ENCODE results near the gene SH3D21. TPM values are rescaled to one million over a fixed set of nuclear protein-coding genes. Genes with fewer than 3 reads are reported as not detected.

SH3D21 gene
- total RNA-seq, 3 donors from 2014 or later: 12.3 to 18.0 (median 14.2) TPM

DNA sequence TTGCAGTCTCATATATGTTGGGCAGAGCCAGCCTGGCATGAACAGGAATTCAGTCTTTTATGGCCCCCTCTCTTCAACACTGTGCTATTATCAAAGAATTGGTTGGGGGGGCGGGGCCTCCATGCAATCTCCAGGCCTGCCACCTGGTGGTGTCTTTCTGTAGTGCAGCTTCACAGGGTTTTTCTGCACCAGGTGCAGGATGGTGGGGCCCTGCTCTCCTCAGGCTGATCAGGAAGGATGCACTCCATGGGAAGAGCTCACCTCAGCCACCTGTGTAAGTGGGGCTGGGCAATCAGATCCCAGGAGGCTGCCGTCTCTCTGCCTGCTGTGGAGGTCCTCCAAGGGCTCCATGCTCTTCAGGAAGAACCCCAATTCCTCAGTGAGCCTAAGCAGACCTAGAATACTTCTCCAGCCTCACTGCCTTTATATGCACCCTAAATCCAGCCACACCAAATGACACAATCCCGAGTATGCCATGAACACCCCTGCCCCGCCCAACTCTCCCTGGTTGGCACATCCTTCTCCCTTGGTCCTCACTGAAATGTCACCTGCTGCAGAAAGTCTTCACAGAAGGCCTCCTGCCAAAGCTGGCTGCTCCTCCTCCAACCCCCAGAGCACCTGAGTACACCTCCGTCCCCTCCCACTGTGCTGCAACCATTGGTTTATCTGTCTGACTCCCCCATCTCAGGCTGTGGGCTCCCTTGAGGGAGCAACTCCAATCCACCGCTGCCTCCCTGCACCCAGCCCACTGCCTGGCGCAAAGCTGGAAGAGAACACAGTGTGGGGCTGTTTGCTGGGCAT is 63.1 kb downstream of the SH3D21 start:
- no peaks in the 10 kb centered on the region for H3K36me3 ChIP-seq (ENCODE audit: low read depth)
- intact Hi-C loops (cut with DNase I, micrococcal nuclease): no loop called here
- H3K4me1 ChIP-seq (ENCODE audit: low read depth): peaks cover 44% of the 10 kb centered on the region
- TF ChIP-seq, protein P1, sequence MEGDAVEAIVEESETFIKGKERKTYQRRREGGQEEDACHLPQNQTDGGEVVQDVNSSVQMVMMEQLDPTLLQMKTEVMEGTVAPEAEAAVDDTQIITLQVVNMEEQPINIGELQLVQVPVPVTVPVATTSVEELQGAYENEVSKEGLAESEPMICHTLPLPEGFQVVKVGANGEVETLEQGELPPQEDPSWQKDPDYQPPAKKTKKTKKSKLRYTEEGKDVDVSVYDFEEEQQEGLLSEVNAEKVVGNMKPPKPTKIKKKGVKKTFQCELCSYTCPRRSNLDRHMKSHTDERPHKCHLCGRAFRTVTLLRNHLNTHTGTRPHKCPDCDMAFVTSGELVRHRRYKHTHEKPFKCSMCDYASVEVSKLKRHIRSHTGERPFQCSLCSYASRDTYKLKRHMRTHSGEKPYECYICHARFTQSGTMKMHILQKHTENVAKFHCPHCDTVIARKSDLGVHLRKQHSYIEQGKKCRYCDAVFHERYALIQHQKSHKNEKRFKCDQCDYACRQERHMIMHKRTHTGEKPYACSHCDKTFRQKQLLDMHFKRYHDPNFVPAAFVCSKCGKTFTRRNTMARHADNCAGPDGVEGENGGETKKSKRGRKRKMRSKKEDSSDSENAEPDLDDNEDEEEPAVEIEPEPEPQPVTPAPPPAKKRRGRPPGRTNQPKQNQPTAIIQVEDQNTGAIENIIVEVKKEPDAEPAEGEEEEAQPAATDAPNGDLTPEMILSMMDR (IDR thresholded peaks at IDR 0.05): peak; percentile 94
- ATAC-seq (peak; percentile 80), DNase-seq (peak; percentile 72 to 97 (median 88))
- no peaks in the 10 kb centered on the region for H3K9me3 ChIP-seq
- H3K4me3 ChIP-seq: no peak overlapping the region

Other genes starting within 250 kb of the SH3D21 start
- under 1 TPM in 2 of 3 donors, not detected in 1; 0.19 to 0.32 TPM for gene TEKT2, start 222.3 kb upstream of the SH3D21 start, total RNA-seq
- gene ADPRS, start 217.5 kb upstream of the SH3D21 start, total RNA-seq: 10 to 100 TPM; 17.8 to 24.5 (median 18.0) TPM
- 1 to 10 TPM in 2 of 3 donors, under 1 TPM in 1; 0.58 to 4.5 (median 1.5) TPM for gene COL8A2, start 181.1 kb upstream of the SH3D21 start, total RNA-seq
- gene TRAPPC3, start 156.9 kb upstream of the SH3D21 start, total RNA-seq: 10 to 100 TPM; 55.7 to 86.6 (median 57.7) TPM
- 100 to 1,000 TPM in 1 of 3 donors, 10 to 100 TPM in 2; 41.5 to 161 (median 61.9) TPM for gene MAP7D1, start 150.2 kb upstream of the SH3D21 start, total RNA-seq
- gene THRAP3, start 81.9 kb upstream of the SH3D21 start, total RNA-seq: 100 to 1,000 TPM in 1 of 3 donors, 10 to 100 TPM in 2; 83.0 to 103 (median 85.1) TPM
- 10 to 100 TPM in 1 of 3 donors, 1 to 10 TPM in 2; 1.5 to 17.6 (median 8.2) TPM for gene EVA1B, start 17.3 kb downstream of the SH3D21 start, total RNA-seq
- gene STK40, start 79.6 kb downstream of the SH3D21 start, total RNA-seq: 10 to 100 TPM; 51.5 to 85.0 (median 59.4) TPM
- 10 to 100 TPM; 19.5 to 52.9 (median 22.5) TPM for gene LSM10, start 91.5 kb downstream of the SH3D21 start, total RNA-seq
- gene OSCP1, start 144.1 kb downstream of the SH3D21 start, total RNA-seq: 1 to 10 TPM; 2.5 to 8.4 (median 3.7) TPM
- gene MRPS15, start 158.0 kb downstream of the SH3D21 start, total RNA-seq: 10 to 100 TPM; 48.4 to 59.4 (median 54.9) TPM
- gene CSF3R, start 176.5 kb downstream of the SH3D21 start, total RNA-seq: 1 to 10 TPM; 1.4 to 7.7 (median 4.7) TPM